ENCODE data around the gene TRPT1.

TRPT1 gene

DNA sequence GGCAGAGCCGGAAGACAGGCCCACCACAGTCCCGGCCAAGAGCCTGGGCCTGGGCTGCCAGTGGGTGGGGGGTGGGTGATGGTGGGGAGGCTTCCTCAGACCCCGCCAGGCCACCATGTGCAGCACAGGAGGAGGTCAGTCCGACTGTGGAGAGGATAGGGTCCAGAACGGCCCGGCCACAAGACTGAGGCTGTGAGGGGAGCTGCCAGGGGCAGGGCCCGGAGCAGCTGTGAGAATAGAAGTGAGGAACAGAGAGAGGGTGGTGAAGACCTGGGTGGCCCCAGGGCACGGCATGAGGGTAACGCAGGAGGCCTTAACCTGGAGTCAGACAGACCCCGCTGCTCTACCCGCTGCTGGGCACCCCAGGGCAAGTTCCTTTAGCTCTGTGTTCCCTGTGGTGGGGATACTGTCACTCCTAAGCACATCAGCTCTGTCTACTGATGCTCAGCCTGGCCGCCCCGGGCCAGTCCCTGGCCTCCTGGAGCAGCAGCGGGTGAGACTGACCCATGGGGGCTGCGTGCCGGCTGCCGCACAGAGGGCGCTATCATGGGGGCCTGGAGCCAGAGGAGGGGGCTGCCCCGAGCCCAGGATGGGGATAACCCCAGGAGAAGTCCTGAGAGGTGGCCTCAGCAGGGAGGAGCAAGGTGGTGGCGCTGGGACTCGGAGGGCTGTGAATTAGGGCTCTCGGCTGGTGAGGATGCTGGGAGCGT is 17.7 kb downstream of the TRPT1 start:
- DNase-seq (ENCODE audit: low read depth, low spot score), result no peak

DNA sequence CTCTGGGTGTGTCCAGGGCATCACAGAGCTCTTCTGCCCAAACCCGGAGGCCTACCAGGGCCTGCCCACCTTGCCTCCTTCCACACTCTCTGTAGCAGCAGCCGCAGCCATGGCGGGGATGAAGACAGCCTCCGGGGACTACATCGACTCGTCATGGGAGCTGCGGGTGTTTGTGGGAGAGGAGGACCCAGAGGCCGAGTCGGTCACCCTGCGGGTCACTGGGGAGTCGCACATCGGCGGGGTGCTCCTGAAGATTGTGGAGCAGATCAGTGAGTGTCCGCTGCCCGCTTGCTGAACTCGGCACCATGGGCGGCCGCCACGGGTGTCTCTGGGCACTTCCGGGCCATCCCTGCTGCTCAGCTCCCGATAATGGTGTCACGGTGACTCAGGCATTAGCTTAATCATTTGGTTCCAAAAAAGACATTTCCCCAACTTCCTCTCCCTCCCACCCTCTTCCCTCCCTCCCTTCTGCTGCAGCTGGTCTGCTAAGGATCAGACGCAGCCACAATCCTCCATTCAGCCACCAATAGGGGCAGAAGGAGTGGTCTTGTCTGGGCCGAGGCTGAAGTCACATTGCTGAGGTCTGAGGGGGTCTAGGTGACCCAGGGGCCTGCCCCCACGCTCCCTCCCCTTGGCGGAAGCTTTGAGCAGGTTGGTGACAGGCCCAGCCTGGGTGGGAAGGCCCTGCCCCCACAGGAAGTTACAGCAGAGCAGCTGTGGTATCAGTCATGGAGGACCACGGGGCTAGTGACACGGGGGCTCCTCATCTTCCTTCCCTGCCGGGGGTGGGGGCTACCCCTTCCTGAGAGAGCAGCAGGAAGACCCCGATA is 18.5 kb downstream of the TRPT1 start:
- DNase-seq (ENCODE audit: low read depth, low spot score), result peak; percentile 66

GRCh38 chr11:64206457-64207255 is 19.3 kb downstream of the TRPT1 start, which contains the start of gene FERMT3:
FERMT3 (plus strand) TSS chr11:64206721; CDS start chr11:64207365, 644 bp downstream.
- DNase-seq (ENCODE audit: low read depth, low spot score), result peak; percentile 48

DNA sequence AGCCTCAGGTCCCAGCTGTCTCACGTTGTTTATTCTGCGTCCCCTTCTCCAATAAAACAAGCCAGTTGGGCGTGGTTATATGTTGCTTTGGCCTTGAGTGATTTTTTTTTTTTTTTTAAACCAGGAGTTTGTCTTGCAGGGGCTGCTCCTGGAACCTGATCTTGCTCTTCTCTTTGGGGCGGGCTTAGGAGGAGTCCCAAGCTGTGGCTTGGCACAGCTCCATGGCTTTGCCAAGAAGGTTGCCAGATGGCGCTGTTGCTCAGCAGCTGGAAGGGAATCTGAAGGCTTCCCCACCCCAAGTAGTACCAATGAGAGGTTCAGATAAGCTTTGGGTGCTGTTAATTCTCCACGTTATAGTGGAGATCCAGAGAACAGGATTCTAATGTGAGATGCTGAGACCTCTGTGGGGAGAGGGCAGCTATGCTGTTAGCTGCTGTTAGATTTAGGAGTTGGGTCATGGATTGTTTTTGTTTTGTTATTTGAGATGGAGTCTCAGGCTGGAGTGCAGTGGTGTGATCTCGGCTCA is 21.5 kb downstream of the TRPT1 start:
- DNase-seq (ENCODE audit: low read depth, low spot score), result no peak

GRCh38 chr11:64204080-64204440 is 21.9 kb downstream of the TRPT1 start:
- no peak for DNase-seq (ENCODE audit: low read depth, low spot score)

DNA sequence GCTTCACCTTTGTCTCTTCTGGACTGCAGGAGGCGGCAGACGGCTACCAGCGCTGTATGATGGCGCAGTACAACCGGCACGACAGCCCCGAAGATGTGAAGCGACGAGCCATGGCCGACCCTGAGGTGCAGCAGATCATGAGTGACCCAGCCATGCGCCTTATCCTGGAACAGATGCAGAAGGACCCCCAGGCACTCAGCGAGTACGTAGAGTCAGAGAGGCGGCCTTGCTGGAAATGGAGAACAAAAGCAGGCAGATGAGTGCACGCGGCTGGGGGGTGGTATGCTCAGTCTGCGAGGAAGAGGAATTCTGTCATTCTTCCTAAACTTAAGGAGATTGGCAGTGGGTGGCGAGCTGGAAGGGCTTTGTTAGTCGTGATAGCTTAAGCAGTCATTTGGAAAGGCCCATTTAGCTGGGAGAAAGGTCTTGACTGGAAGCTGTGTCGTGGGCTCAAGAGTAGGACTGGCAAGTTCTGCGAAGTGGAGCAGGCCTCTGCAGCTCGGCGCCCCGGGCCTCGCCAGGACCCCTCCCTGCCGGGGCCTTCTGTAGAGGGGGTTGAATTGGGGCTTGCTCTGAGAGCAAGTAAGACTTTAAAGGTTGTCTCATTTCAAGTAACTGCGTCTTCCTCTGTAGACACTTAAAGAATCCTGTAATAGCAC is 22.4 kb downstream of the TRPT1 start:
- DNase-seq (ENCODE audit: low read depth, low spot score), result no peak

- DNase-seq (ENCODE audit: low read depth, low spot score), result no peak
Observed at GRCh38 chr11:64202992-64203391, 23.0 kb downstream of the TRPT1 start.

DNA sequence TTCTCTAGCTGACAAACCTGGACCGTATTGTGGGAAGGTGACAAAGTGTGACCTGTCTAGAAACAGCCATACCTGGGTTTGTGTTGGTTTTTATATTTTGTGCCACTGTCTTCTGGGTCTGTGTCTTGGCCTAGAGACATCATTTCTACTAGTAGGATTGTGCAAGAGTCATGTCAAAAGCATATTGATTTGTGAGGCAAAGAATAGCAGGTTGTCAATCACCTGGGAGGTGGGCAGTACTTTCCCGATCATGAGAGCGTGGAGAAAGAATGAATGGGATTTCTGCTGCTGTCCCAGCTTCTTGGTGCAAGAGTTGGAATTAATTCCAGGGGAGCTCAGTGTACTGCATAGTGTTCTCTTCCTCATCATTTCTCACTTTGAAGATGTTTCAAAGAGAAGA is 24.4 kb downstream of the TRPT1 start:
- no peak for DNase-seq (ENCODE audit: low read depth, low spot score)

DNA sequence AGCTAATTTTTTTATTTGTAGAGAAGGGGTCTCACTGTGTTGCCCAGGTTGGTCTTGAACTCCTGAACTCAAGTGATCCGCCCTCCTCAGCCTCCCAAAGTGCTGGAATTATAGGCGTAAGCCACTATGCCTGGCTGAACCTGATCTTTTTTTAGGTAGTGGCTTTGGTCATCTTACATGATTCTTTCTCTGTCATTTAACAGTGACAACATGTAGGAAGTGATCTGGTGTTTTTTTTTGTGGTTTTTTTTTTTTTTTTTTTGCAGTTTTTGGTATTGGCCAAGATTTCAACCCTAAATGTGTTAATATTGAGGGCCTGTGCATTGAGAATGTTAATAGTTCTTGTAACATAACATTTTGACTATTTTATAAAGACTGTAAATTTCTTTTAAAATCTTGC is 27.5 kb downstream of the TRPT1 start:
- no peak for DNase-seq (ENCODE audit: low read depth, low spot score)

- no peak for DNase-seq (ENCODE audit: low read depth, low spot score)
Observed at GRCh38 chr11:64196626-64197025, 29.4 kb downstream of the TRPT1 start.

- no peak for DNase-seq (ENCODE audit: low read depth, low spot score)
Observed at GRCh38 chr11:64192434-64192833, 33.6 kb downstream of the TRPT1 start.

GRCh38 chr11:64186492-64187165 is 39.4 kb downstream of the TRPT1 start:
- no peak for DNase-seq (ENCODE audit: low read depth, low spot score)

GRCh38 chr11:64185693-64186491 is 40.1 kb downstream of the TRPT1 start, which contains the start of gene STIP1:
STIP1 (plus strand) TSS chr11:64186171; CDS start chr11:64186262, 91 bp downstream.
- peak; percentile 95 for DNase-seq (ENCODE audit: low read depth, low spot score)

DNA sequence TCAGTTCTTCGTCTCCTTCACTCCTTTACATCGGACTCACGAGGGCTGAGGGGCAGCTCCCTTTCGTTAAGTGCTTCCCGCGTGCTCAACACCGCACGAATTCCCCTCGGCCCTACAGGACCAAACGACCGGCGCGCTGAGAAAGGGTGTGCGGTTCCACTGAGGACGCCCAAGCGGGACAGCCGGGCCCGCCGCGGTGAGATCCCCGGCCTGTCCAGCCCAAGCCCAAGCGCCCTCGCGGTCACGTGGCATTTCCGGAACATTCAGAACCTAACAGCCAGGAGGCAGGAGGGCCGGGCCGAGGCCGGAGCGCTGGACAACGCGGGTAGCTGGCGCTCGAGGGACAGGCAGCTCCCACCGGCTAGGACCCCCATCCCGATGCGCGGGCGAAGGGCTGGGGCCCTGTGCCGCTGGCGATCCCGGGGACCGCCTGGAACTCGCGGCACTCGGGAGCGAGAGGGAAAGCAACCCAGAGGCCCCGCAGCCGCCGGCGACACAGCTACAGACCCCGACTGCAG is 40.8 kb downstream of the TRPT1 start:
- no peak for DNase-seq (ENCODE audit: low read depth, low spot score)

- no peak for DNase-seq (ENCODE audit: low read depth, low spot score)
Observed at GRCh38 chr11:64183890-64184289, 42.1 kb downstream of the TRPT1 start.

DNA sequence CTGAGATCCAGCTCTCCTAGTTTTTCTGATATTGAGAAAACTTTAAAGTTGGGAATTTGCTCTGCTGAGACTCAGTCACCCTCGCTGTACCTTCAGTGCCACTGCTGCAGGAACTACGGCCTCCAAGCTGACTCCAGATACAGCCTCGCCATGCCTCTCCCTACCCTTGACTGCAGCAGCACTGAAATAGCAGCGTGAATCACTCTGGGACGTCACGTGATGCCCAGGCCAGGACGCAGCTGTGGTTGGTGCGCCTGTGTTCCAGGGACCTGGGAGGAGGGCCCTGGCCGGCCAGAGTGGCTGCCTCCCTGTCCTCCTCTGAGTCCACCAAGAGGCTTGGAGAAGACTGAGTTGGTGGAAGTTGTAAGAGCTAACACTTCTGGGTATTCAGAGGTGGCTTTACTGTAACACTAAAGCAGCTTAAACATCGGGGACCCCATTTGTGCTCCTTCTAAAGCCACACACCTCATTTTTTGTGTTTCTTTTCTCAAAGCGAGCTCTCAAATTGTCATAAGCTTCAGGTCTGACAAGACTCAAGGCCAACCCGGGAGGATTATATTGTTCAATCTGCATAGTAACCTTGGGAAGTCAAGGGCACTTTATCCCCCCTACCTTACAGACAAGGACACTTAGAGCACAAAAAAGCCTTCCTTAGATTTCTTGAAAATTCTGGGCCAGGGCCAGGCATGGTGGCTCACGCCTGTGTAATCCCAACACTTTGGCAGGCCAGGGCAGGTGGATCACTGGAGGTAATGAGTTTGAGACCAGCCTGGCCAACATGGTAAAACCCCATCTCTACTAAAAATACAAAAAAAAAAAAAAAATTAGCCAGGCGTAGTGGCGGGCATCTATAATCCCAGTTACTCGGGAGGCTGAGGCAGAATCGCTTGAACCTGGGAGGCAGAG is 44.2 kb downstream of the TRPT1 start:
- DNase-seq (ENCODE audit: low read depth, low spot score), result no peak

- DNase-seq (ENCODE audit: low read depth, low spot score), result no peak
Observed at GRCh38 chr11:64180891-64181290, 45.1 kb downstream of the TRPT1 start.

DNA sequence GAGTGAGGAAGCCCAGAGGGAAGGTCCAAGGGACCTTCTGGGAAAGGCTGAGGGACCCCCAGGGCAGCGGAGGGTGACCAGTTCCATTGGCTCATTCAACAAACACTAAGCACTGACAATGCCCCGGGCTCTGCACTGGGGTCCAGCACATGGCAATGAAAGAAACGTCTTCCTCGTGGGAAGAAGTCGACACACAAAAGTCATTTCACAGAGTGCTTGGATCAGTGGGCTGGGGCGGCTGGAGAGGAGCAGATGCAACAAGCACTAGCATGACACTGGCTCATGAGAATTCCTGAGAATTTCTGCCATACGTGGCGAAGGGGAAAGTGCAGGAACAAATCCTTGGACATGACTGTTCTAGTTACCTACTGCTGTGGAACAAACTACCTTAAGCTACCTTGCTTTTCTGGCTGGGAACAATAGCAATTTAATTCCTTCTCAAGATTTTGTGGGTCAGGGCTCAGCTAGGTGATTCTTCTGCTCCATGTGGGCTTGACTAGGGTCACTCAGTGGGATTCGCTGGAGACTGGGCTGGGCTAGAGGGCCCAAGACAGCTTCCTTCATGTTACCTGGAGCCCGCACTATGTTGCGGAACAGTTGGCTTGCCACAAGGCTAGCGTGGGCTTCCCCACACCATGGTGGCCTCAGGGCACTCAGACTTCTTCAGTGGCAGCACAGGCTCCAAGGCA is 46.9 kb downstream of the TRPT1 start:
- DNase-seq (ENCODE audit: low read depth, low spot score), result no peak
